Breast epithelium (tissue), 4 donors: ENCODE data around the gene SPEM2. TPM values are rescaled to one million over a fixed set of nuclear protein-coding genes. Genes with fewer than 3 reads are reported as not detected.
A peak's percentile ranks its signal among the peaks of the same experiment; 100 is the strongest.

ENCODE experiments used
- DNase-seq, 2 donors: peaks; one replicate each; pipeline ENCODE4 v3.0.0-alpha.2; 2019; ENCODE audit warnings: low spot score in 2 of 2
- H3K27ac ChIP-seq, 2 donors: fragments of 200-600 bp; sonication (generic) in 1 of 2; one replicate each; pipeline ENCODE4 v1.5.1; 2016 to 2019; ENCODE audit warnings: mild to moderate bottlenecking in 1 of 2
- H3K27me3 ChIP-seq, 2 donors: fragments of 200-600 bp; sonication (generic) in 1 of 2; one replicate each; pipeline versions ENCODE4 v1.5.1 to v1.6.0; 2017 to 2019; ENCODE audit warnings: control low read depth in 1 of 2, mild to moderate bottlenecking in 1 of 2
- H3K36me3 ChIP-seq: fragments of 200-600 bp; one replicate; pipeline ENCODE4 v1.5.1; 2019
- H3K4me1 ChIP-seq, 2 donors: fragments of 200-600 bp; sonication (generic); one replicate each; pipeline ENCODE4 v1.5.1; 2016 to 2019; ENCODE audit warnings: control low read depth in 1 of 2
- H3K4me3 ChIP-seq, 3 donors: fragments of 200-600 bp; sonication (generic); 1 replicate in 2 of 3; 2 replicates in 1 of 3; pipeline ENCODE4 v1.5.1; 2016 to 2019; ENCODE audit warnings: mild to moderate bottlenecking in 3 of 3, moderate library complexity in 2 of 3
- H3K9me3 ChIP-seq, 2 donors: fragments of 200-600 bp; sonication (generic) in 1 of 2; one replicate each; pipeline ENCODE4 v1.5.1; 2016 to 2019; ENCODE audit warnings: control low read depth in 1 of 2
- CTCF ChIP-seq, 3 donors: fragments of 450-650 bp; IDR thresholded peaks; one replicate each; pipeline ENCODE4 v1.5.1; 2016 to 2017; ENCODE audit warnings: antibody characterized with exemption in 3 of 3, mild to moderate bottlenecking in 3 of 3, moderate library complexity in 3 of 3
- POLR2A ChIP-seq: fragments of 450-650 bp; IDR thresholded peaks from one replicate; pipeline ENCODE4 v1.6.1; 2016; ENCODE audit warnings: antibody characterized with exemption, mild to moderate bottlenecking, moderate library complexity
- POLR2AphosphoS5 ChIP-seq, 3 donors: sonication (generic); formaldehyde crosslinking; IDR thresholded peaks; one replicate each; pipeline ENCODE4 v1.6.1; 2017; ENCODE audit warnings: antibody characterized with exemption in 3 of 3
- intact Hi-C: fragments of 100-400 bp; cut with DNase I; formaldehyde crosslinking; loops from one replicate; pipeline ENCODE4 v1.15.1; 2023; ENCODE audit warnings: low total_unique reads
- total RNA-seq, 3 donors: library from RNA; depleted of rRNA; stranded (reverse); fragments of >200 nt; gene quantifications; one replicate each; pipeline ENCODE4 v1.1.0, GENCODE V29; 2016

The SPEM2 gene
- total RNA-seq, 3 donors from 2014 or later: not detected

- Histone ChIP-seq H3K4me3 (peak within 1 kb of the TSS; percentile 38 to 81 (median 62)), H3K27me3 (no peaks in the 10 kb centered on the region), H3K9me3 (no peaks in the 10 kb centered on the region), H3K27ac (peak within 1 kb of the TSS; percentile 91 to 93), H3K36me3 (no peaks in the 10 kb centered on the region), H3K4me1 (peaks cover 8 to 21% of the 10 kb centered on the region in 2 donors)
- intact Hi-C loops: loop anchor here (10.0 kb wide), 2 partner anchors 45 to 85 kb away; partner anchors contain the start of genes KCTD11, POLR2A, SLC35G6 and TMEM95
- TF ChIP-seq POLR2AphosphoS5 (IDR thresholded peaks at IDR 0.05): no peak
- TF ChIP-seq POLR2A: no peak
- no peak for TF ChIP-seq CTCF (IDR thresholded peaks at IDR 0.05)
- DNase-seq: no peak
Observed at GRCh38 chr17:7439462-7440112, 14.2 kb downstream of the SPEM2 start, which contains the start of gene FGF11. FGF11 (plus strand) TSS chr17:7439512; CDS start chr17:7439621, 109 bp downstream.

DNA sequence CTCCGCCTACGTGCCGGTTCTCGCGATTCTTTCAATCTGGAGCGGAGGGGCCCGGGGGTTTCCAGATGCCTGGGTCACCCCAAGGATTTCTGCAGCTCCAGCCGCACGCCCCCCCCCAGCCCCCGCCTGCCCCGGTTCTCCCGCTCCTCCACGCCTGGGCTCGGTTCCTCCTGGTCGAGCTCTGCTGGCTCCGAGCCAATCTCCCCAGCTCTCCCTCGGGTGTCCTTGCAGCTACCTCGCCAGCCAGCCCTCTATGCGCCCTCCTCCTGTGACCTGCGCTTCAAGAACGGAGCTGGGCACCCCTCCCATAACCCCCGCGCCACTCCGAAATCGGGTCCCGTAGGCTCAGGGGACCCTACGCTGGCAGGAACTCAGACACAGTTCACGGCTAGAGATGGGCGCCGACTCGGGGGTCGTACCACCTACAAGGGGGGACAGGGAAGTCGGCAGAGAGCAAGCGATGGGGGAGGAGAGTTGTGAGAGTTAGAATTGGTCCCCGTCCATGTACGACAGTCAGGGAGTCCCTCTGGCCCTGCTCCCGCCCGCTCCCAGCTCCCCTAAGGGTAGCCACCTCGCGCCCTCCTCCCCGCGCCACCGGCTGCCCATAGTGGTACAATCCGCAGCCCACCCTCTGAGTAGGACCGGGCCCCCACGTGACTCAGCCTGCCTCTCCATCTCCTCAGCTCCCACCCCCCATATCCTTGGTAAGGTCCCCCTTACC is 14.9 kb downstream of the SPEM2 start:
- DNase-seq: peak; percentile 58 to 72
- Histone ChIP-seq H3K27me3 (no peaks in the 10 kb centered on the region), H3K9me3 (no peaks in the 10 kb centered on the region), H3K4me3 (peak overlapping the region; percentile 38 to 81 (median 57)), H3K4me1 (peaks cover 8 to 21% of the 10 kb centered on the region in 2 donors), H3K36me3 (no peaks in the 10 kb centered on the region), H3K27ac (peak overlapping the region; percentile 40 to 56)
- intact Hi-C loops: no loop called here
- TF ChIP-seq POLR2AphosphoS5 (IDR thresholded peaks at IDR 0.05): no peak
- no peak for TF ChIP-seq CTCF (IDR thresholded peaks at IDR 0.05)
- no peak for TF ChIP-seq POLR2A

DNA sequence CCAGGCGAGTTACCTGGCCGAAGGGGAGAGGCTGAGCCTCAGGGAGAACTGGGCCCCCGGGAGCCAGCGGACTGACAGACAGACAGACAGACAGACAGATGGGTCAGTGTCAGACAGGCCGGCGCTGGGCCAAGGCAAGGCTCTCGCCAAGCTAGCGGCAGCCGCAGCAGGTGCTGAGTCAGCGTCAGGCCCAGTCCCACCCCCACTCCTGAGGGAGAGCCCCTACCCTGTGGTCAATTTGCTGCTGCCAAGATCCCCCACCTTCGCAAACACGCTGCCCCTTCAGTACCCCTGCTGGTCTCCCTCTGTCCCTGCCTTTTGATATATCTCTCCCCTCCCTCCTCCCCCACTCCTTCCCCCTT is 15.4 kb downstream of the SPEM2 start:
- no peak for TF ChIP-seq CTCF (IDR thresholded peaks at IDR 0.05)
- TF ChIP-seq POLR2AphosphoS5 (IDR thresholded peaks at IDR 0.05): no peak
- no peak for TF ChIP-seq POLR2A
- no peaks in the 10 kb centered on the region for H3K27me3 ChIP-seq
- H3K4me3 ChIP-seq: peak overlapping the region in 2 of 3 donors; percentile 57 to 81
- peaks cover 8 to 21% of the 10 kb centered on the region in 2 donors for H3K4me1 ChIP-seq
- intact Hi-C loops: no loop called here
- H3K27ac ChIP-seq: peak overlapping the region; percentile 40 to 56
- no peaks in the 10 kb centered on the region for H3K9me3 ChIP-seq
- DNase-seq: no peak
- no peaks in the 10 kb centered on the region for H3K36me3 ChIP-seq

DNA sequence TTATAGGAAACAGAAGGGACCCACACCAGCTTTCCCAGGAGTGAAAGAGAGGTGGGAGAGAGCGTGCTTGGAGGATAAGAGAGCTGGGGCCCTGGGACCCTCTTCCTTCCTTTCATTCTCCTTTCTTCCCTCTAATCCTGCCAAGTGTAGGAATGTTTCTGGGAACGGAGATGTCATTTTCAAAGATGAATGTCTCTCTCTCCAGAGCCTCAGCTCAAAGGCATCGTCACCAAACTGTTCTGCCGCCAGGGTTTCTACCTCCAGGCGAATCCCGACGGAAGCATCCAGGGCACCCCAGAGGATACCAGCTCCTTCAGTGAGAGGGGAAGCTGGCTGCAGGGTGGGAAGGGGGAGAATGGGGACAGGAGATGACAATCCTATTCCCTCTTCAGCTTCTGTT is 15.8 kb downstream of the SPEM2 start:
- Histone ChIP-seq H3K36me3 (no peaks in the 10 kb centered on the region), H3K4me3 (no peak overlapping the region), H3K27me3 (no peaks in the 10 kb centered on the region), H3K27ac (no peak overlapping the region), H3K4me1 (peaks cover 8 to 18% of the 10 kb centered on the region in 2 donors), H3K9me3 (no peaks in the 10 kb centered on the region)
- no peak for DNase-seq
- intact Hi-C loops: no loop called here
- TF ChIP-seq POLR2AphosphoS5 (IDR thresholded peaks at IDR 0.05) (no peak), CTCF (IDR thresholded peaks at IDR 0.05) (no peak), POLR2A (no peak)

- intact Hi-C loops: no loop called here
- H3K4me1 ChIP-seq: peaks cover 8 to 14% of the 10 kb centered on the region in 2 donors
- no peak overlapping the region for H3K27ac ChIP-seq
- no peaks in the 10 kb centered on the region for H3K9me3 ChIP-seq
- TF ChIP-seq POLR2A: no peak
- TF ChIP-seq POLR2AphosphoS5 (IDR thresholded peaks at IDR 0.05): no peak
- TF ChIP-seq CTCF (IDR thresholded peaks at IDR 0.05): no peak
- H3K4me3 ChIP-seq: no peak overlapping the region
- no peak for DNase-seq
- no peaks in the 10 kb centered on the region for H3K36me3 ChIP-seq
- H3K27me3 ChIP-seq: no peaks in the 10 kb centered on the region
Observed at GRCh38 chr17:7442142-7442541, 16.7 kb downstream of the SPEM2 start.
